Nephron (organoid): ENCODE results near the gene LCK.

Experiments
- H3K27ac Mint-ChIP-seq, 3 experiments: 2 replicates each; pipeline ENCODE4 v1.8.0; 2020; ENCODE audit warnings: mixed read lengths in 3 of 3, mild to moderate bottlenecking in 2 of 3, moderate library complexity in 1 of 3
- H3K27me3 Mint-ChIP-seq: 2 replicates; pipeline ENCODE4 v1.8.0; 2021; ENCODE audit warnings: low read depth, mild to moderate bottlenecking, moderate library complexity, mixed read lengths
- H3K36me3 Mint-ChIP-seq: 2 replicates; pipeline ENCODE4 v1.8.0; 2020; ENCODE audit warnings: low read depth, mixed read lengths
- H3K4me1 Mint-ChIP-seq: 2 replicates; pipeline ENCODE4 v1.8.0; 2020; ENCODE audit warnings: mixed read lengths
- H3K4me3 Mint-ChIP-seq, 3 experiments: 2 replicates each; pipeline ENCODE4 v1.8.0; 2020; ENCODE audit warnings: mild to moderate bottlenecking in 3 of 3, mixed read lengths in 3 of 3, moderate library complexity in 2 of 3
- H3K9me3 Mint-ChIP-seq: 2 replicates; pipeline ENCODE4 v1.8.0; 2020; ENCODE audit warnings: mixed read lengths
- TF ChIP-seq, protein P1 (sequence below), 3 experiments: fragments of 200-600 bp; sonication (generic); IDR thresholded peaks; one replicate each; pipeline ENCODE4 v1.5.0; 2021; ENCODE audit warnings: antibody characterized with exemption in 3 of 3; ENCODE audit not compliant: unreplicated experiment in 3 of 3

LCK gene

GRCh38 chr1:32331549-32331948 lies 80.5 kb downstream of the LCK start:
- Mint-ChIP-seq H3K4me3 (peak overlapping the region; percentile 4 to 78 (median 24)), H3K36me3 (peaks cover 75% of the 10 kb centered on the region), H3K27me3 (no peaks in the 10 kb centered on the region), H3K9me3 (no peaks in the 10 kb centered on the region), H3K27ac (peak overlapping the region in 2 of 3 experiments; percentile 6 to 39), H3K4me1 (peaks cover 22% of the 10 kb centered on the region)
- TF ChIP-seq, protein P1, sequence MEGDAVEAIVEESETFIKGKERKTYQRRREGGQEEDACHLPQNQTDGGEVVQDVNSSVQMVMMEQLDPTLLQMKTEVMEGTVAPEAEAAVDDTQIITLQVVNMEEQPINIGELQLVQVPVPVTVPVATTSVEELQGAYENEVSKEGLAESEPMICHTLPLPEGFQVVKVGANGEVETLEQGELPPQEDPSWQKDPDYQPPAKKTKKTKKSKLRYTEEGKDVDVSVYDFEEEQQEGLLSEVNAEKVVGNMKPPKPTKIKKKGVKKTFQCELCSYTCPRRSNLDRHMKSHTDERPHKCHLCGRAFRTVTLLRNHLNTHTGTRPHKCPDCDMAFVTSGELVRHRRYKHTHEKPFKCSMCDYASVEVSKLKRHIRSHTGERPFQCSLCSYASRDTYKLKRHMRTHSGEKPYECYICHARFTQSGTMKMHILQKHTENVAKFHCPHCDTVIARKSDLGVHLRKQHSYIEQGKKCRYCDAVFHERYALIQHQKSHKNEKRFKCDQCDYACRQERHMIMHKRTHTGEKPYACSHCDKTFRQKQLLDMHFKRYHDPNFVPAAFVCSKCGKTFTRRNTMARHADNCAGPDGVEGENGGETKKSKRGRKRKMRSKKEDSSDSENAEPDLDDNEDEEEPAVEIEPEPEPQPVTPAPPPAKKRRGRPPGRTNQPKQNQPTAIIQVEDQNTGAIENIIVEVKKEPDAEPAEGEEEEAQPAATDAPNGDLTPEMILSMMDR (IDR thresholded peaks at IDR 0.05; ENCODE audit: unreplicated experiment in 3 of 3), result no peak

GRCh38 chr1:32332290-32333079 lies 81.4 kb downstream of the LCK start:
- Mint-ChIP-seq H3K4me1 (peaks cover 22% of the 10 kb centered on the region), H3K4me3 (peak overlapping the region; percentile 63 to 78 (median 76)), H3K9me3 (no peaks in the 10 kb centered on the region), H3K27ac (peak overlapping the region in 2 of 3 experiments; percentile 45 to 63), H3K36me3 (peaks cover 68% of the 10 kb centered on the region), H3K27me3 (no peaks in the 10 kb centered on the region)
- TF ChIP-seq, protein P1 (IDR thresholded peaks at IDR 0.05; ENCODE audit: unreplicated experiment in 3 of 3), result no peak

GRCh38 chr1:32333251-32333963 lies 82.3 kb downstream of the LCK start:
- Mint-ChIP-seq H3K27me3 (no peaks in the 10 kb centered on the region), H3K4me1 (peaks cover 31% of the 10 kb centered on the region), H3K4me3 (peak overlapping the region; percentile 98), H3K36me3 (peaks cover 62% of the 10 kb centered on the region), H3K27ac (peak overlapping the region; percentile 37 to 74 (median 66)), H3K9me3 (no peaks in the 10 kb centered on the region)
- TF ChIP-seq, protein P1 (IDR thresholded peaks at IDR 0.05; ENCODE audit: unreplicated experiment in 3 of 3), result no peak

DNA sequence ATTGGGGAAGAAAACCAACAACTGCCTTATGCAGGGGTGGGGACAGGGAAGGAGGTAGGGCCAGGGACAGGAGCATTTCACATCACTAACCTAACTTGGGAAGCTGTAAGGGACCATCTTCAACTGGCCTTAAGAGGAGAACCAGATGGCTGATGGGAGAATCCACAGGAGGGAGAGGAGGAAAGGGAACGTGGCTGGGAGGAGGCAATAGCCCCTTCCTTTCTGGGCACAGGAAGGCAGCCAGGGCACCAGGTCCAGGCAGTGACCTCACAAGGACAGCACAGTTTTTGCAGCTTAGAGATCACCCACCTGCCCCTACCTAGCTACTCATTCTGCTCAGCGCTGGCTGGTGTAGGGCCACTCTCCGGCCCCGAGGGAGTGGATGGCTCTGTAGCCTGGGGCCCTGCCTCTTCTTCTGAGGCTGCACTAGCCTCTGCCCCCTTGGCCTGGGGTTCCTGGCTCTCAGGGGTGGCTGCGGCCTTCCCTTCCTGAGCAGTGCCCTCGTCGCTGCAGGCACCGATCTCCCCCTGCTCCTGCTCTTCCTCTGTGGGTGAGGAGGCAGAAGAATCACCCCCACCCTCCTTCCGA lies 83.3 kb downstream of the LCK start:
- Mint-ChIP-seq H3K4me3 (peak overlapping the region; percentile 98), H3K9me3 (no peaks in the 10 kb centered on the region), H3K4me1 (peaks cover 36% of the 10 kb centered on the region), H3K36me3 (peaks cover 52% of the 10 kb centered on the region), H3K27me3 (no peaks in the 10 kb centered on the region), H3K27ac (peak overlapping the region; percentile 66 to 93 (median 84))
- TF ChIP-seq, protein P1 (IDR thresholded peaks at IDR 0.05; ENCODE audit: unreplicated experiment in 3 of 3), result no peak

- TF ChIP-seq, protein P1 (IDR thresholded peaks at IDR 0.05; ENCODE audit: unreplicated experiment in 3 of 3), result peak; percentile 63 to 77 (median 68)
- H3K27ac Mint-ChIP-seq, result peak overlapping the region; percentile 84 to 94 (median 93)
- H3K4me1 Mint-ChIP-seq, result peaks cover 42% of the 10 kb centered on the region
- peak overlapping the region; percentile 98 for H3K4me3 Mint-ChIP-seq
- H3K36me3 Mint-ChIP-seq, result peaks cover 46% of the 10 kb centered on the region
- H3K9me3 Mint-ChIP-seq, result no peaks in the 10 kb centered on the region
- no peaks in the 10 kb centered on the region for H3K27me3 Mint-ChIP-seq
These were observed 83.9 kb downstream of the LCK start for GRCh38 chr1:32334864-32335534.
